AG20443 (cell line): ENCODE results near the gene KCTD14.
"Not testable (repeated sequence)": the region's sequence is repeated elsewhere in the genome, so short reads cannot be mapped to it uniquely, and the experiment has no call there.

Source experiments
- DNase-seq: peaks from one replicate; pipeline ENCODE4 v3.0.0; 2012; ENCODE audit warnings: low spot score, mixed read lengths

The KCTD14 gene

GRCh38 chr11:78022397-78023396, at the start of gene KCTD14:
Gene KCTD14, minus strand, starts transcription at chr11:78023276. Its CDS starts 27 bp downstream, at chr11:78023249.
- DNase-seq: peak; percentile 61

- no peak for DNase-seq
Measured at GRCh38 chr11:78072455-78072854, 49.4 kb upstream of the KCTD14 start.

GRCh38 chr11:78071717-78072116, 48.6 kb upstream of the KCTD14 start:
- DNase-seq: no peak

GRCh38 chr11:78070621-78071020, 47.5 kb upstream of the KCTD14 start:
- DNase-seq: no peak

- no peak for DNase-seq
Measured at GRCh38 chr11:78069465-78069864, 46.4 kb upstream of the KCTD14 start.

- no peak for DNase-seq
Measured at GRCh38 chr11:78067704-78068103, 44.6 kb upstream of the KCTD14 start.

GRCh38 chr11:78066471-78066870, 43.4 kb upstream of the KCTD14 start:
- DNase-seq: no peak

GRCh38 chr11:78065203-78065602, 42.1 kb upstream of the KCTD14 start:
- no peak for DNase-seq

- no peak for DNase-seq
Measured at GRCh38 chr11:78063440-78064181, 40.5 kb upstream of the KCTD14 start, which contains the start of gene THRSP. Gene THRSP, plus strand, starts transcription at chr11:78063861. Its CDS starts 21 bp downstream, at chr11:78063882.

- no peak for DNase-seq
Measured at GRCh38 chr11:78062671-78063070, 39.6 kb upstream of the KCTD14 start.

GRCh38 chr11:78061921-78062311, 38.8 kb upstream of the KCTD14 start:
- no peak for DNase-seq

- no peak for DNase-seq
Measured at GRCh38 chr11:78061088-78061920, 38.2 kb upstream of the KCTD14 start.

- no peak for DNase-seq
Measured at GRCh38 chr11:78060533-78060932, 37.5 kb upstream of the KCTD14 start.

GRCh38 chr11:78059749-78060328, 36.8 kb upstream of the KCTD14 start:
- DNase-seq: not testable (repeated sequence)

GRCh38 chr11:78057462-78058055, 34.5 kb upstream of the KCTD14 start:
- no peak for DNase-seq

- no peak for DNase-seq
Measured at GRCh38 chr11:78056093-78056492, 33.0 kb upstream of the KCTD14 start.

GRCh38 chr11:78054971-78055370, 31.9 kb upstream of the KCTD14 start:
- DNase-seq: no peak

GRCh38 chr11:78050964-78051831, 28.1 kb upstream of the KCTD14 start:
- DNase-seq: peak; percentile 56

- no peak for DNase-seq
Measured at GRCh38 chr11:78049348-78049747, 26.3 kb upstream of the KCTD14 start.

- DNase-seq: no peak
Measured at GRCh38 chr11:78048561-78048960, 25.5 kb upstream of the KCTD14 start.
